ENCODE data around the gene MYLK4.
A peak's percentile ranks its signal among the peaks of the same experiment; 100 is the strongest.

Gene MYLK4

DNA sequence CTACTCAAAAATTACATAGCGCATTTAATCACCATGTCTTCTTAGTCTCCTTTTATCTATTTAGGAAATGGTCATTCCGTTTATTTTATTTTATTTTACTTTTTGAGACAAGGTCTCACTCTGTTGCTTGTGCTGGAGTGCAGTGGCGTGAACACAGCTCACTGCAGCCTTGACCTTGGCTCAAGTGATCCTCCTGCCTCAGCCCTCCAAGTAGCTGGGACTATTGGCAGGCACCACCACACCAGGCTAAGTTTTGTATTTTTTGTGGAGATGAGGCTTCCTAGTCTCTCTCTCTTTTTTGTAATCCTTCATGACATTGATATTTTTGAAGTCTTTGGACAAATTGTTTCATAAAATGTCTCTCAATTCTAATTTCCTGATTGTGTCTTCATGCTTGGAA, 4.7 kb upstream of the MYLK4 start:
- Mint-ChIP-seq H3K27me3 (peaks cover 23% of the 10 kb centered on the region), H3K4me3 (no peak overlapping the region), H3K36me3 (ENCODE audit: low read depth) (peaks cover 2% of the 10 kb centered on the region), H3K9me3 (peaks cover 4% of the 10 kb centered on the region), H3K27ac (no peak overlapping the region), H3K4me1 (peaks cover 2% of the 10 kb centered on the region)
- DNase-seq (no peak), ATAC-seq (no peak)

GRCh38 chr6:2754911-2755310, 4.2 kb upstream of the MYLK4 start:
- DNase-seq (no peak), ATAC-seq (no peak)
- Mint-ChIP-seq H3K9me3 (peaks cover 4% of the 10 kb centered on the region), H3K36me3 (ENCODE audit: low read depth) (peaks cover 2% of the 10 kb centered on the region), H3K4me1 (peaks cover 2% of the 10 kb centered on the region), H3K27ac (no peak overlapping the region), H3K27me3 (peaks cover 23% of the 10 kb centered on the region), H3K4me3 (no peak overlapping the region)

DNA sequence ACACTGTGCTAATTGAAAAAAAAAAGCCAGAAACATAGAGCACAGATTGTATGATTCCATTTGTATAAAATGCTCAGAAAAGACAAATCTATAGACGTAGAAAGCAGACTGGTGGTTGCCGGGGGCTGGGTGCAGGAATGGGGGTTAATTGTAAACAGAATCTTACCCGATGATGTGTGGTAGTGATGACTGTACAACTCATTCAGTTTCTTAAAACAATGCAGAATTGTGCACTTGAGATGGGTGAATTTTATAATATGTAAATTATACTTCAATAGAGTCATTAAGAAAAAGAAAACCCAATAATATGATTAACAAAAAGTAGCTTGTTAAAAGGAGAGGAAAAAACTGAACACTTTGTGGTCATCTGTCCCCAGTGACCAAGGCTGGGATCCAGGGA, 3.7 kb upstream of the MYLK4 start:
- DNase-seq = no peak
- peaks cover 23% of the 10 kb centered on the region for H3K27me3 Mint-ChIP-seq
- H3K9me3 Mint-ChIP-seq = peaks cover 4% of the 10 kb centered on the region
- no peak overlapping the region for H3K27ac Mint-ChIP-seq
- no peak overlapping the region for H3K4me3 Mint-ChIP-seq
- ATAC-seq = no peak
- H3K4me1 Mint-ChIP-seq = peaks cover 2% of the 10 kb centered on the region
- peaks cover 2% of the 10 kb centered on the region for H3K36me3 Mint-ChIP-seq (ENCODE audit: low read depth)

- Mint-ChIP-seq H3K4me3 (no peak overlapping the region), H3K4me1 (peaks cover 2% of the 10 kb centered on the region), H3K27me3 (peaks cover 26% of the 10 kb centered on the region), H3K36me3 (ENCODE audit: low read depth) (peaks cover 2% of the 10 kb centered on the region), H3K27ac (no peak overlapping the region), H3K9me3 (peaks cover 4% of the 10 kb centered on the region)
- DNase-seq (no peak), ATAC-seq (no peak)
These were observed 3.0 kb upstream of the MYLK4 start for GRCh38 chr6:2753743-2754142.

DNA sequence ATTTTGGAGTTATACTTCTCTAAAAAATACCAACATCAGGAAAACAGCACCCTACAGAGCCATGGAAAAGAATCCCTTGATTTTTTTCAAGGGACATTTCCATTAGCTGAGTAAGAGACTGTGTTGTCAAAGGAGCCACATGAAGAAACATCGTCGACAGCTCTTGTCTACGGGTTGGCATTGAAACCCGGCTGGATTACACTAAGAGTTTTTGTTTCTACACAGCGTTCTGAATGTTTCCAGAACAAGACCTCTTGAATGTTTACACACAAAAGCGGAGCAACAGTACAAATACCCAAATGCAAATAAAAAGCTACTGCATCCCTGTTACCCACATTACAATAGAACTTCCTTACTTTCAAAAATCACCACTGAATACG, 2.4 kb upstream of the MYLK4 start:
- Mint-ChIP-seq H3K36me3 (ENCODE audit: low read depth) (peaks cover 2% of the 10 kb centered on the region), H3K4me1 (peaks cover 2% of the 10 kb centered on the region), H3K9me3 (peaks cover 4% of the 10 kb centered on the region), H3K27ac (no peak overlapping the region), H3K27me3 (peaks cover 26% of the 10 kb centered on the region), H3K4me3 (no peak overlapping the region)
- ATAC-seq = no peak
- DNase-seq = no peak

GRCh38 chr6:2752477-2753109, 1.9 kb upstream of the MYLK4 start:
- peaks cover 2% of the 10 kb centered on the region for H3K36me3 Mint-ChIP-seq (ENCODE audit: low read depth)
- H3K4me1 Mint-ChIP-seq = peaks cover 2% of the 10 kb centered on the region
- H3K4me3 Mint-ChIP-seq = no peak overlapping the region
- H3K27ac Mint-ChIP-seq = no peak overlapping the region
- peaks cover 26% of the 10 kb centered on the region for H3K27me3 Mint-ChIP-seq
- DNase-seq (no peak), ATAC-seq (no peak)
- H3K9me3 Mint-ChIP-seq = peaks cover 4% of the 10 kb centered on the region

DNA sequence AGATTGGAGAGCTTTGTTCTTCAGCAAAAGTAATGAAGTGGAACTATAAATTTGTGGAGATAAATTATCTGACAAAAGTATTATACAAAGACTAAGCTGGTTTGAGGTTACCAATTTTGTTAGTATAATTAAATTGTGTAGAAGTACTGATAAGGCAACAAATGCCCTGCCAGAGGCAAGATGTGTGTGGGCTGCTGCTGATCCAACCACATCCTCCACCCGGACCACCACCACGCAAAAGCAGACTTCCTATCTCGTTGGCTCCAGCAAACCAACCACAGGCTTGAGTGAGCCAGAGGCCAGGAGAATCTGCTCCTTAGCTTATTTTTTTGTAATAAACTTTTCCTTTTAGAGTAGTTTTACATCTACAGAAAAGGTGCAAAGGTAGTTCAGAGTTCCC, 1.1 kb upstream of the MYLK4 start:
- Mint-ChIP-seq H3K4me1 (peaks cover 2% of the 10 kb centered on the region), H3K9me3 (peaks cover 4% of the 10 kb centered on the region), H3K27me3 (peaks cover 26% of the 10 kb centered on the region), H3K27ac (no peak overlapping the region), H3K4me3 (no peak overlapping the region), H3K36me3 (ENCODE audit: low read depth) (peaks cover 2% of the 10 kb centered on the region)
- DNase-seq (no peak), ATAC-seq (no peak)

- Mint-ChIP-seq H3K9me3 (peaks cover 4% of the 10 kb centered on the region), H3K4me3 (no peak overlapping the region), H3K4me1 (peaks cover 2% of the 10 kb centered on the region), H3K27me3 (peaks cover 24% of the 10 kb centered on the region), H3K36me3 (ENCODE audit: low read depth) (peaks cover 2% of the 10 kb centered on the region), H3K27ac (no peak overlapping the region)
- ATAC-seq (no peak), DNase-seq (peak; percentile 74)
These were observed 637 bp downstream of the MYLK4 start for GRCh38 chr6:2749969-2750600.

DNA sequence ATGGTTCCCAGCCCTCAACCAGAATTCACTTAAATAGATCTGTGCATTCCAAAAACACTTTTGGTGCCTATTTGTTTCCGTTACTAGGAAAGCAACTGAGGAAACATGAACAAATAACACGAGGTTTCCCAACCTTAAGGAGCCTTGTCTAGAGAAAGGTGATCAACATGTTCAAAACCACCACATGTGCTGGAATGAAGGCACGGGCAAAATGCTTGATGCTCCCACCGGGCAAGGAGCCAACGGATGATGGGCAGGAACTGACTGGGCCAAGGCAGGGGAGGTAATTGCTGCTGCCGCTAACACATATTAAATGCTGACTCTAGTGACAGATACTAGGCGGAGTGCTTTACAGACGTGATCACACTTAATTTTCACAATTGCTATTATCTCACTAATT, 2.5 kb downstream of the MYLK4 start:
- H3K36me3 Mint-ChIP-seq (ENCODE audit: low read depth) = no peaks in the 10 kb centered on the region
- H3K4me1 Mint-ChIP-seq = no peaks in the 10 kb centered on the region
- no peak for ATAC-seq
- H3K4me3 Mint-ChIP-seq = no peak overlapping the region
- peaks cover 19% of the 10 kb centered on the region for H3K27me3 Mint-ChIP-seq
- no peak overlapping the region for H3K27ac Mint-ChIP-seq
- DNase-seq = no peak
- H3K9me3 Mint-ChIP-seq = no peaks in the 10 kb centered on the region

- Mint-ChIP-seq H3K36me3 (ENCODE audit: low read depth) (no peaks in the 10 kb centered on the region), H3K4me1 (no peaks in the 10 kb centered on the region), H3K4me3 (no peak overlapping the region), H3K27ac (no peak overlapping the region), H3K9me3 (no peaks in the 10 kb centered on the region), H3K27me3 (peaks cover 10% of the 10 kb centered on the region)
- DNase-seq (no peak), ATAC-seq (no peak)
These were observed 4.1 kb downstream of the MYLK4 start for GRCh38 chr6:2746557-2747061.

DNA sequence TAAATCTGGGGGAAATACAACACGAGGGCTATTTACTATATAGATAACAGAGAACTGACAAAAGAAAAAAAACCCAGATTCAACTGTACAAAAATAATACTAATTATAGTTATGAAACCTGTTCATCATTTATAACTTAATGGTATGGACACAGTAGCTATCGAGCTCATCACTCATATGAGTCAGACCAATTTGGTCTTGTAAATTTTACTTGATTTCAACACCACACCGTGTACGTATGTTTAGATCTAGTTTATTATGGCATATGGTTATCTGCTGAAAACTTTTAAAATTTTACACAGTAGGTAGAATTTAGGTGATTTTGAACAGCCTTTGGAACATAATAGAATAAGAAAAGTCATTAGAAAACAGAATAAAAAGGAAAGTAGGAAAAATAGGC, 5.5 kb downstream of the MYLK4 start:
- H3K4me1 Mint-ChIP-seq = no peaks in the 10 kb centered on the region
- H3K36me3 Mint-ChIP-seq (ENCODE audit: low read depth) = no peaks in the 10 kb centered on the region
- no peak overlapping the region for H3K4me3 Mint-ChIP-seq
- peaks cover 4% of the 10 kb centered on the region for H3K27me3 Mint-ChIP-seq
- ATAC-seq (no peak), DNase-seq (no peak)
- H3K27ac Mint-ChIP-seq = no peak overlapping the region
- H3K9me3 Mint-ChIP-seq = no peaks in the 10 kb centered on the region

GRCh38 chr6:2744778-2745177, 5.9 kb downstream of the MYLK4 start:
- Mint-ChIP-seq H3K27me3 (peaks cover 4% of the 10 kb centered on the region), H3K9me3 (no peaks in the 10 kb centered on the region), H3K4me3 (no peak overlapping the region), H3K36me3 (ENCODE audit: low read depth) (no peaks in the 10 kb centered on the region), H3K27ac (no peak overlapping the region), H3K4me1 (no peaks in the 10 kb centered on the region)
- no peak for DNase-seq
- ATAC-seq = no peak

- DNase-seq (no peak), ATAC-seq (no peak)
- no peaks in the 10 kb centered on the region for H3K9me3 Mint-ChIP-seq
- peaks cover under 1% of the 10 kb centered on the region for H3K4me1 Mint-ChIP-seq
- no peak overlapping the region for H3K27ac Mint-ChIP-seq
- no peaks in the 10 kb centered on the region for H3K36me3 Mint-ChIP-seq (ENCODE audit: low read depth)
- peaks cover 4% of the 10 kb centered on the region for H3K27me3 Mint-ChIP-seq
- no peak overlapping the region for H3K4me3 Mint-ChIP-seq
These were observed 6.4 kb downstream of the MYLK4 start for GRCh38 chr6:2744209-2744771.

DNA sequence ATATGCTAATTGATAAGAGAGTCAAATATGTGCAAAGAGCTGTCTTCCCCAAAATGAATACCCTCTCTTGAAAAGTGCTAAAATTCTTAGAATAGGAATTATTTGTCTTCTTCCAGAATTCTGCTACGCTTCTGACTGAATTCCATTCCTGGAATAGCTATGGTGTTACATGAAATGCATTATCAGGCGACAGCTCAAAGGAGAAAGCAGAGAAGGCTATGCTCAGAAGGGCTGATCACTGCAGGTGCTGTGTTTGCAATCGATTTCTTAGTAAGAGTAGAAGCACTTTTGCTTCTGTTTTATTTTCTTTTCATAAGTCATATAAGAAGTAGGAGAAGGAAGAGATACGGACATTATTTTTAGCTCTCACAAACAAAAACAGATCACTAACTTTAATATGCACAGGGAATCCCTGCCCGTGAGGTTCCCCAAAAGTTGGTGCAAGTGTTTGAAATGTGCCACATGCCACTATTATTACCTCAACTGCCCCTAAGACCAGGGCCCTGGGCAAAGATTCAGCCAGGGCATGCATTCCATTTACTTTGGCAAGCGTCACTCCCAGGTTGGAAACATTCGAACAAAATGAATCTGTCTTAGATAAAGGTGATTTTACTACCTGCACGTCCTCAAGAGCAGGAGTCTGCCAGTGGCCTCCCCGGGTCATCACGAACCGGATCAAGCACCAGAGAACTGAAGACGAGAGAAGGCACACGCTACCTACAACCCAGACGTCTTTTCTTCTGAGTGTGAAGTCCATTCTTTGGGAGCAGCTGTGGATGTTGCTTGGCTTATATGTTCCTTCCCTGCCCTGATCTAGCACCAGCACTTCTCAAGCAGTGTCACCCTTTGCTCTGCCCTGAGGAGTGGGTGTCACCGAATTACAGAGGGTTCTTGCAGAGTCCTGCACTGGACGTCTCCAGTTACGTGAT, 7.2 kb downstream of the MYLK4 start:
- ATAC-seq (no peak), DNase-seq (no peak)
- H3K36me3 Mint-ChIP-seq (ENCODE audit: low read depth) = no peaks in the 10 kb centered on the region
- no peak overlapping the region for H3K27ac Mint-ChIP-seq
- no peaks in the 10 kb centered on the region for H3K9me3 Mint-ChIP-seq
- H3K27me3 Mint-ChIP-seq = no peaks in the 10 kb centered on the region
- H3K4me3 Mint-ChIP-seq = no peak overlapping the region
- H3K4me1 Mint-ChIP-seq = peaks cover 5% of the 10 kb centered on the region

All from activated naive CD8-positive, alpha-beta T cell treated with anti-CD3 and anti-CD28 coated beads, Interleukin-2, amount 50 U/mL, for 24 hours (primary cell).